HEK293T (cell line): ENCODE results near the gene GPAT3.

Experiments
- FOXM1 ChIP-seq: fragments of 450-650 bp; IDR thresholded peaks from 2 replicates; pipeline ENCODE4 v1.6.1; 2017; ENCODE audit warnings: mild to moderate bottlenecking, borderline replicate concordance
- NFRKB ChIP-seq: fragments of 450-650 bp; IDR thresholded peaks from 2 replicates; pipeline ENCODE4 v1.6.1; 2016; ENCODE audit warnings: mild to moderate bottlenecking, moderate library complexity

- TF ChIP-seq FOXM1 (no peak), NFRKB (no peak)
These were observed 74.8 kb downstream of the GPAT3 start for GRCh38 chr4:83610729-83611128.
